HEK293 (cell line): ENCODE data around the gene ADAMTS9.

ENCODE experiments used
- CTCF ChIA-PET: fragments of 350-600 bp; formaldehyde crosslinking; extraction: SDS; loops from one replicate; lab custom pipeline; 2021; ENCODE audit warnings: antibody characterized with exemption; lab: Yijun Ruan, JAX
- POLR2A ChIA-PET: fragments of 300-600 bp; formaldehyde crosslinking; extraction: SDS; loops from one replicate; lab custom pipeline; 2020; ENCODE audit warnings: antibody characterized with exemption, inconsistent platforms; lab: Yijun Ruan, JAX
- H3K27ac ChIP-seq: fragments of 200-500 bp; sonication (Bioruptor generic); 2 replicates; pipeline ENCODE4 v1.5.1; 2014; ENCODE audit warnings: low read depth, low read length, control low read depth, inconsistent platforms; ENCODE audit errors: extremely low read depth
- H3K36me3 ChIP-seq, 2 experiments: fragments of 200-500 bp in 1 of 2; sonication (Bioruptor generic) in 1 of 2; 1 replicate in 1 of 2; 2 replicates in 1 of 2; pipeline ENCODE4 v1.5.1; 2014 to 2017; ENCODE audit warnings: inconsistent platforms in 2 of 2, low read length in 2 of 2; ENCODE audit not compliant: control insufficient read depth in 2 of 2, insufficient read depth in 1 of 2
- H3K4me1 ChIP-seq: fragments of 200-500 bp; sonication (Bioruptor generic); 2 replicates; pipeline ENCODE4 v1.5.1; 2014; ENCODE audit warnings: mild to moderate bottlenecking, low read length, inconsistent platforms; ENCODE audit not compliant: control insufficient read depth, insufficient read depth
- H3K4me3 ChIP-seq: 2 replicates; pipeline ENCODE4 v1.5.1; 2011; ENCODE audit warnings: low read depth, mild to moderate bottlenecking, control low read depth, low read length, moderate library complexity
- H3K9me3 ChIP-seq: fragments of 200-500 bp; sonication (Bioruptor generic); 2 replicates; pipeline ENCODE4 v1.5.1; 2014; ENCODE audit warnings: low read depth, low read length, inconsistent platforms; ENCODE audit not compliant: control insufficient read depth, insufficient read depth
- GFI1B ChIP-seq: fragments of 450-650 bp; formaldehyde crosslinking; IDR thresholded peaks from 2 replicates; pipeline ENCODE4 v1.5.1; 2016; ENCODE audit warnings: missing biosample characterization, missing genetic modification characterization
- HOXA7 ChIP-seq: sonication (generic); formaldehyde crosslinking; IDR thresholded peaks from 2 replicates; pipeline ENCODE4 v1.8.1; 2022; ENCODE audit warnings: missing genetic modification reagents, borderline replicate concordance
- OSR2 ChIP-seq: fragments of 450-650 bp; formaldehyde crosslinking; IDR thresholded peaks from 2 replicates; pipeline ENCODE4 v1.5.1; 2016; ENCODE audit warnings: missing biosample characterization, missing genetic modification characterization
- SP3 ChIP-seq: fragments of 450-650 bp; formaldehyde crosslinking; IDR thresholded peaks from 2 replicates; pipeline ENCODE4 v1.5.1; 2016; ENCODE audit warnings: missing biosample characterization, missing genetic modification characterization
- ZBTB21 ChIP-seq: fragments of 450-650 bp; formaldehyde crosslinking; IDR thresholded peaks from 2 replicates; pipeline ENCODE4 v1.5.1; 2017; ENCODE audit warnings: missing biosample characterization, missing genetic modification characterization
- ZBTB48 ChIP-seq: fragments of 450-650 bp; formaldehyde crosslinking; IDR thresholded peaks from 2 replicates; pipeline ENCODE4 v1.5.1; 2016; ENCODE audit warnings: missing biosample characterization, missing genetic modification characterization
- ZNF19 ChIP-seq: fragments of 450-650 bp; formaldehyde crosslinking; IDR thresholded peaks from 2 replicates; pipeline ENCODE4; 2016; ENCODE audit warnings: missing biosample characterization, missing genetic modification characterization, low read depth
- ZNF311 ChIP-seq: fragments of 450-650 bp; formaldehyde crosslinking; IDR thresholded peaks from 2 replicates; pipeline ENCODE4 v1.5.1; 2017; ENCODE audit warnings: missing biosample characterization, missing genetic modification characterization, borderline replicate concordance
- ZNF391 ChIP-seq: fragments of 450-650 bp; formaldehyde crosslinking; IDR thresholded peaks from 2 replicates; pipeline ENCODE4 v1.5.1; 2016; ENCODE audit warnings: low read depth, missing biosample characterization, missing genetic modification characterization, borderline replicate concordance
- ZNF426 ChIP-seq: fragments of 450-650 bp; formaldehyde crosslinking; IDR thresholded peaks from 2 replicates; pipeline ENCODE4 v1.5.1; 2017; ENCODE audit warnings: missing biosample characterization, missing genetic modification characterization, mild to moderate bottlenecking, inconsistent platforms, moderate library complexity
- ZNF473 ChIP-seq: fragments of 450-650 bp; formaldehyde crosslinking; IDR thresholded peaks from 2 replicates; pipeline ENCODE4 v1.5.1; 2017; ENCODE audit warnings: missing biosample characterization, missing genetic modification characterization
- ZNF521 ChIP-seq: fragments of 450-650 bp; formaldehyde crosslinking; IDR thresholded peaks from 2 replicates; pipeline ENCODE4 v1.5.1; 2017; ENCODE audit warnings: missing biosample characterization, mild to moderate bottlenecking, missing genetic modification characterization
- ZNF558 ChIP-seq: fragments of 450-650 bp; formaldehyde crosslinking; IDR thresholded peaks from 2 replicates; pipeline ENCODE4 v1.5.1; 2016; ENCODE audit warnings: missing biosample characterization, missing genetic modification characterization
- ZNF629 ChIP-seq: fragments of 450-650 bp; formaldehyde crosslinking; IDR thresholded peaks from 2 replicates; pipeline ENCODE4 v1.5.1; 2017; ENCODE audit warnings: missing biosample characterization, missing genetic modification characterization
- ZNF747 ChIP-seq: fragments of 450-650 bp; formaldehyde crosslinking; IDR thresholded peaks from 2 replicates; pipeline ENCODE4 v1.5.1; 2016; ENCODE audit warnings: missing biosample characterization, missing genetic modification characterization
- ZNF76 ChIP-seq: fragments of 450-650 bp; formaldehyde crosslinking; IDR thresholded peaks from 2 replicates; pipeline ENCODE4; 2016; ENCODE audit warnings: low read depth, missing biosample characterization, missing genetic modification characterization, borderline replicate concordance
- ZNF777 ChIP-seq: fragments of 450-650 bp; formaldehyde crosslinking; IDR thresholded peaks from 2 replicates; pipeline ENCODE4 v1.5.1; 2017; ENCODE audit warnings: missing biosample characterization, missing genetic modification characterization, borderline replicate concordance
- TF ChIP-seq, protein P1 (sequence below): fragments of 450-650 bp; formaldehyde crosslinking; IDR thresholded peaks from 2 replicates; pipeline ENCODE4 v1.5.1; 2016; ENCODE audit warnings: missing biosample characterization, missing genetic modification characterization
- TF ChIP-seq, protein P2 (sequence below): fragments of 450-650 bp; formaldehyde crosslinking; IDR thresholded peaks from 2 replicates; pipeline ENCODE4 v1.5.1; 2016; ENCODE audit warnings: missing biosample characterization, missing genetic modification characterization
- TF ChIP-seq, protein P3 (sequence below): fragments of 450-650 bp; formaldehyde crosslinking; IDR thresholded peaks from 2 replicates; pipeline ENCODE4 v1.5.1; 2016; ENCODE audit warnings: missing biosample characterization, missing genetic modification characterization
- TF ChIP-seq, protein P4 (sequence below): fragments of 450-650 bp; formaldehyde crosslinking; IDR thresholded peaks from 2 replicates; pipeline ENCODE4 v1.5.1; 2016; ENCODE audit warnings: missing biosample characterization, missing genetic modification characterization

The ADAMTS9 gene

DNA sequence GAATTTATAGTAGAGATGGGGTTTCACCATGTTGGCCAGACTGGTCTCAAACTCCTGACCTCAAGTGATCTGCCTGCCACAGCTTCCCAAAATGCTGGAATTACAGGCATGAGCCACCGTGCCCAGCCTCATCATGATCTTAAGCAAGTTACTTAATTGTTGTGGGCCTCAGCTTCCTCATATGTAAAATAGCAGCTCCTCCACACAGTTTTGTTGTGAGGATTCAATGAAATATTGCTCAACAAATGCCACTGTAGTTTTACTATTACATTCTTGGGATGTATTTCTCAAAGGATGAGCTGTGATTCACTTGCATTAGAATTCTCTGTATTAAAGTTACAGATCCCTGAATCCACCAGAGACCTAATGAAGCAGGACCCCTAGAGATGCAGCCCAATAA lies 168.8 kb downstream of the ADAMTS9 start:
- TF ChIP-seq SP3 (tag by site-specific recombination) (no peak), OSR2 (tag by site-specific recombination) (no peak), ZNF311 (tag by site-specific recombination) (no peak), ZBTB21 (tag by site-specific recombination) (no peak), ZNF521 (tag by site-specific recombination) (no peak), GFI1B (tag by site-specific recombination) (no peak), ZNF19 (tag by site-specific recombination) (no peak), ZNF558 (tag by site-specific recombination) (no peak), ZNF747 (tag by site-specific recombination) (no peak), ZNF426 (tag by site-specific recombination) (no peak), ZNF391 (no peak)
- TF ChIP-seq, protein P1, sequence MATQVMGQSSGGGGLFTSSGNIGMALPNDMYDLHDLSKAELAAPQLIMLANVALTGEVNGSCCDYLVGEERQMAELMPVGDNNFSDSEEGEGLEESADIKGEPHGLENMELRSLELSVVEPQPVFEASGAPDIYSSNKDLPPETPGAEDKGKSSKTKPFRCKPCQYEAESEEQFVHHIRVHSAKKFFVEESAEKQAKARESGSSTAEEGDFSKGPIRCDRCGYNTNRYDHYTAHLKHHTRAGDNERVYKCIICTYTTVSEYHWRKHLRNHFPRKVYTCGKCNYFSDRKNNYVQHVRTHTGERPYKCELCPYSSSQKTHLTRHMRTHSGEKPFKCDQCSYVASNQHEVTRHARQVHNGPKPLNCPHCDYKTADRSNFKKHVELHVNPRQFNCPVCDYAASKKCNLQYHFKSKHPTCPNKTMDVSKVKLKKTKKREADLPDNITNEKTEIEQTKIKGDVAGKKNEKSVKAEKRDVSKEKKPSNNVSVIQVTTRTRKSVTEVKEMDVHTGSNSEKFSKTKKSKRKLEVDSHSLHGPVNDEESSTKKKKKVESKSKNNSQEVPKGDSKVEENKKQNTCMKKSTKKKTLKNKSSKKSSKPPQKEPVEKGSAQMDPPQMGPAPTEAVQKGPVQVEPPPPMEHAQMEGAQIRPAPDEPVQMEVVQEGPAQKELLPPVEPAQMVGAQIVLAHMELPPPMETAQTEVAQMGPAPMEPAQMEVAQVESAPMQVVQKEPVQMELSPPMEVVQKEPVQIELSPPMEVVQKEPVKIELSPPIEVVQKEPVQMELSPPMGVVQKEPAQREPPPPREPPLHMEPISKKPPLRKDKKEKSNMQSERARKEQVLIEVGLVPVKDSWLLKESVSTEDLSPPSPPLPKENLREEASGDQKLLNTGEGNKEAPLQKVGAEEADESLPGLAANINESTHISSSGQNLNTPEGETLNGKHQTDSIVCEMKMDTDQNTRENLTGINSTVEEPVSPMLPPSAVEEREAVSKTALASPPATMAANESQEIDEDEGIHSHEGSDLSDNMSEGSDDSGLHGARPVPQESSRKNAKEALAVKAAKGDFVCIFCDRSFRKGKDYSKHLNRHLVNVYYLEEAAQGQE (tag by site-specific recombination): no peak
- TF ChIP-seq, protein P2, sequence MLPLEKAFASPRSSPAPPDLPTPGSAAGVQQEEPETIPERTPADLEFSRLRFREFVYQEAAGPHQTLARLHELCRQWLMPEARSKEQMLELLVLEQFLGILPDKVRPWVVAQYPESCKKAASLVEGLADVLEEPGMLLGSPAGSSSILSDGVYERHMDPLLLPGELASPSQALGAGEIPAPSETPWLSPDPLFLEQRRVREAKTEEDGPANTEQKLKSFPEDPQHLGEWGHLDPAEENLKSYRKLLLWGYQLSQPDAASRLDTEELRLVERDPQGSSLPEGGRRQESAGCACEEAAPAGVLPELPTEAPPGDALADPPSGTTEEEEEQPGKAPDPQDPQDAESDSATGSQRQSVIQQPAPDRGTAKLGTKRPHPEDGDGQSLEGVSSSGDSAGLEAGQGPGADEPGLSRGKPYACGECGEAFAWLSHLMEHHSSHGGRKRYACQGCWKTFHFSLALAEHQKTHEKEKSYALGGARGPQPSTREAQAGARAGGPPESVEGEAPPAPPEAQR (tag by site-specific recombination): no peak
- TF ChIP-seq, protein P3, sequence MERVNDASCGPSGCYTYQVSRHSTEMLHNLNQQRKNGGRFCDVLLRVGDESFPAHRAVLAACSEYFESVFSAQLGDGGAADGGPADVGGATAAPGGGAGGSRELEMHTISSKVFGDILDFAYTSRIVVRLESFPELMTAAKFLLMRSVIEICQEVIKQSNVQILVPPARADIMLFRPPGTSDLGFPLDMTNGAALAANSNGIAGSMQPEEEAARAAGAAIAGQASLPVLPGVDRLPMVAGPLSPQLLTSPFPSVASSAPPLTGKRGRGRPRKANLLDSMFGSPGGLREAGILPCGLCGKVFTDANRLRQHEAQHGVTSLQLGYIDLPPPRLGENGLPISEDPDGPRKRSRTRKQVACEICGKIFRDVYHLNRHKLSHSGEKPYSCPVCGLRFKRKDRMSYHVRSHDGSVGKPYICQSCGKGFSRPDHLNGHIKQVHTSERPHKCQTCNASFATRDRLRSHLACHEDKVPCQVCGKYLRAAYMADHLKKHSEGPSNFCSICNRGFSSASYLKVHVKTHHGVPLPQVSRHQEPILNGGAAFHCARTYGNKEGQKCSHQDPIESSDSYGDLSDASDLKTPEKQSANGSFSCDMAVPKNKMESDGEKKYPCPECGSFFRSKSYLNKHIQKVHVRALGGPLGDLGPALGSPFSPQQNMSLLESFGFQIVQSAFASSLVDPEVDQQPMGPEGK (tag by site-specific recombination): no peak
- no peaks in the 10 kb centered on the region for H3K36me3 ChIP-seq
- no peak overlapping the region for H3K4me3 ChIP-seq
- POLR2A ChIA-PET: no interaction called here
- H3K4me1 ChIP-seq: 0 out of 2 replicates have a peak, but pooled peaks cover 2% of the 10 kb centered on the region
- H3K27ac ChIP-seq: no peak overlapping the region
- CTCF ChIA-PET: no interaction called here
- no peaks in the 10 kb centered on the region for H3K9me3 ChIP-seq

DNA sequence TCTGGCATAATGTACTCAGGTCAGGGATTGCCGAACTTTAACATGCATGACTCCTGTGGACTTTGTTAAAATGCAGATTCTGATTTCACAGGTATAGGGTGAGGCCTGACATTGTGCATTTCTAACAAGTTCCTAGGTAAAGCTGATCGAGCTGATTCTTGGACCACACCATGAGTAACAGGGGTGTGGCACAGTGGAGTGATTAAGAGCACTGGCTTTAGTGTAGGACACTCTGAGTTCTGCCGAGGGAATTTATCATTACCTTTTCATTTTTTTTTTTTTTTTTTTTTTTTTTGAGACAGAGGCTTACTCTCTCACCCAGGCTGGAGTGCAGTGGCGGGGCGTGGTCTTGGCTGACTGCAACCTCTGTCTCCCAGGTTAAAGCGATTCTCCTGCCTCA lies 169.3 kb downstream of the ADAMTS9 start:
- no peaks in the 10 kb centered on the region for H3K36me3 ChIP-seq
- no peak overlapping the region for H3K27ac ChIP-seq
- TF ChIP-seq ZNF473 (tag by site-specific recombination) (no peak), ZNF629 (no peak), ZNF76 (no peak), ZNF777 (no peak), ZNF426 (tag by site-specific recombination) (no peak), ZBTB48 (no peak), HOXA7 (CRISPR knock-in tag) (no peak)
- TF ChIP-seq, protein P4, sequence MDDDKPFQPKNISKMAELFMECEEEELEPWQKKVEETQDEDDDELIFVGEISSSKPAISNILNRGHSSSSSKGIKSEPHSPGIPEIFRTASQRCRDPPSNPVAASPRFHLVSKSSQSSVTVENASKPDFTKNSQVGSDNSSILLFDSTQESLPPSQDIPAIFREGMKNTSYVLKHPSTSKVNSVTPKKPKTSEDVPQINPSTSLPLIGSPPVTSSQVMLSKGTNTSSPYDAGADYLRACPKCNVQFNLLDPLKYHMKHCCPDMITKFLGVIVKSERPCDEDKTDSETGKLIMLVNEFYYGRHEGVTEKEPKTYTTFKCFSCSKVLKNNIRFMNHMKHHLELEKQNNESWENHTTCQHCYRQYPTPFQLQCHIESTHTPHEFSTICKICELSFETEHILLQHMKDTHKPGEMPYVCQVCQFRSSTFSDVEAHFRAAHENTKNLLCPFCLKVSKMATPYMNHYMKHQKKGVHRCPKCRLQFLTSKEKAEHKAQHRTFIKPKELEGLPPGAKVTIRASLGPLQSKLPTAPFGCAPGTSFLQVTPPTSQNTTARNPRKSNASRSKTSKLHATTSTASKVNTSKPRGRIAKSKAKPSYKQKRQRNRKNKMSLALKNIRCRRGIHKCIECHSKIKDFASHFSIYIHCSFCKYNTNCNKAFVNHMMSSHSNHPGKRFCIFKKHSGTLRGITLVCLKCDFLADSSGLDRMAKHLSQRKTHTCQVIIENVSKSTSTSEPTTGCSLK (tag by site-specific recombination): no peak
- ChIA-PET CTCF (interaction anchor here (0.9 kb wide), 1 partner anchor 13 kb away, joined by 5 read pairs; no protein-coding TSS in a partner anchor), POLR2A (no interaction called here)
- H3K4me3 ChIP-seq: no peak overlapping the region
- 0 out of 2 replicates have a peak, but pooled peaks cover 2% of the 10 kb centered on the region for H3K4me1 ChIP-seq
- H3K9me3 ChIP-seq: no peaks in the 10 kb centered on the region
